HepG2 (cell line): Measurements from ENCODE around the gene CACNG7. TPM values are rescaled to one million over a fixed set of nuclear protein-coding genes. Genes with fewer than 3 reads are reported as not detected.
A peak's percentile ranks its signal among the peaks of the same experiment; 100 is the strongest.

ENCODE experiments used
- ADNP ChIP-seq: sonication (generic); formaldehyde crosslinking; IDR thresholded peaks from 2 replicates; pipeline ENCODE4 v1.4.0; 2020; ENCODE audit warnings: missing genetic modification reagents
- AGO1 ChIP-seq: fragments of 200-400 bp; formaldehyde crosslinking; IDR thresholded peaks from 2 replicates; pipeline ENCODE4 v1.6.1; 2017; ENCODE audit warnings: mild to moderate bottlenecking, low read depth, low read length, moderate library complexity; ENCODE audit not compliant: poor library complexity, severe bottlenecking
- E2F5 ChIP-seq: sonication (generic); formaldehyde crosslinking; conservative IDR thresholded peaks from 2 replicates; pipeline ENCODE4 v1.4.0; 2020; ENCODE audit warnings: missing genetic modification reagents
- ETS1 ChIP-seq: sonication (generic); formaldehyde crosslinking; IDR thresholded peaks from 2 replicates; pipeline ENCODE4 v1.4.0; 2020; ENCODE audit warnings: missing genetic modification reagents
- FOXA3 ChIP-seq: IDR thresholded peaks from 2 replicates; pipeline ENCODE4 v1.6.1; 2016; ENCODE audit warnings: missing genetic modification reagents, missing compliant biosample characterization
- FOXJ3 ChIP-seq: sonication (generic); formaldehyde crosslinking; IDR thresholded peaks from 2 replicates; pipeline ENCODE4 v1.4.0; 2020; ENCODE audit warnings: missing genetic modification reagents, mild to moderate bottlenecking, borderline replicate concordance
- MED8 ChIP-seq: sonication (generic); formaldehyde crosslinking; IDR thresholded peaks from 2 replicates; pipeline ENCODE4 v1.8.1; 2023; ENCODE audit warnings: mild to moderate bottlenecking, missing genetic modification reagents; ENCODE audit not compliant: insufficient replicate concordance
- NPAS2 ChIP-seq: sonication (generic); formaldehyde crosslinking; IDR thresholded peaks from 2 replicates; pipeline ENCODE4 v1.8.0; 2022; ENCODE audit warnings: mild to moderate bottlenecking, missing genetic modification reagents, borderline replicate concordance
- NRL ChIP-seq: sonication (generic); formaldehyde crosslinking; IDR thresholded peaks from 2 replicates; pipeline ENCODE4 v1.5.0; 2020; ENCODE audit warnings: missing genetic modification reagents, mild to moderate bottlenecking, moderate library complexity, borderline replicate concordance
- ONECUT2 ChIP-seq: sonication (generic); formaldehyde crosslinking; IDR thresholded peaks from 2 replicates; pipeline ENCODE4 v1.4.0; 2020; ENCODE audit warnings: missing genetic modification reagents
- POLR2G ChIP-seq: fragments of 200-400 bp; formaldehyde crosslinking; IDR thresholded peaks from 2 replicates; pipeline ENCODE4 v1.6.1; 2018; ENCODE audit warnings: mild to moderate bottlenecking, low read depth, low read length, moderate library complexity
- RFX5 ChIP-seq: IDR thresholded peaks from 2 replicates; pipeline ENCODE4 v1.6.1; 2011; ENCODE audit warnings: low read depth, low read length, improper control_type of control experiment
- WIZ ChIP-seq: sonication (generic); formaldehyde crosslinking; IDR thresholded peaks from 2 replicates; pipeline ENCODE4 v1.5.1; 2020; ENCODE audit warnings: mild to moderate bottlenecking, missing genetic modification reagents
- ZNF207 ChIP-seq: fragments of 450-650 bp; IDR thresholded peaks from 2 replicates; pipeline ENCODE4 v1.6.1; 2016; ENCODE audit warnings: antibody characterized with exemption, borderline replicate concordance
- ZNF232 ChIP-seq: sonication (generic); formaldehyde crosslinking; IDR thresholded peaks from 2 replicates; pipeline ENCODE4 v1.4.0; 2020; ENCODE audit warnings: missing genetic modification reagents, borderline replicate concordance
- ZNF24 ChIP-seq: fragments of 450-650 bp; IDR thresholded peaks from 2 replicates; pipeline ENCODE4 v1.6.1; 2017; ENCODE audit warnings: antibody characterized with exemption, mild to moderate bottlenecking
- ZNF337 ChIP-seq: sonication (generic); formaldehyde crosslinking; IDR thresholded peaks from 2 replicates; pipeline ENCODE4 v1.5.1; 2020; ENCODE audit warnings: missing genetic modification reagents, low read depth, mild to moderate bottlenecking, borderline replicate concordance
- ZNF446 ChIP-seq: sonication (generic); formaldehyde crosslinking; IDR thresholded peaks from 2 replicates; pipeline ENCODE4 v1.5.0; 2020; ENCODE audit warnings: mild to moderate bottlenecking, missing genetic modification reagents
- ZNF451 ChIP-seq: sonication (generic); formaldehyde crosslinking; IDR thresholded peaks from 2 replicates; pipeline ENCODE4 v1.5.0; 2020; ENCODE audit warnings: mild to moderate bottlenecking, missing genetic modification reagents
- ZNF547 ChIP-seq: sonication (generic); formaldehyde crosslinking; IDR thresholded peaks from 2 replicates; pipeline ENCODE4 v1.5.1; 2020; ENCODE audit warnings: mild to moderate bottlenecking, missing genetic modification reagents
- ZNF552 ChIP-seq: sonication (generic); formaldehyde crosslinking; IDR thresholded peaks from 2 replicates; pipeline ENCODE4 v1.9.0; 2022; ENCODE audit warnings: missing genetic modification reagents, mild to moderate bottlenecking, borderline replicate concordance
- ZNF574 ChIP-seq: sonication (generic); formaldehyde crosslinking; IDR thresholded peaks from 2 replicates; pipeline ENCODE4 v1.4.0; 2020; ENCODE audit warnings: missing genetic modification reagents
- ZNF589 ChIP-seq: sonication (generic); formaldehyde crosslinking; conservative IDR thresholded peaks from 2 replicates; pipeline ENCODE4 v1.8.0; 2022; ENCODE audit warnings: mild to moderate bottlenecking, moderate library complexity, missing genetic modification reagents
- ZNF770 ChIP-seq: sonication (generic); formaldehyde crosslinking; IDR thresholded peaks from 2 replicates; pipeline ENCODE4 v1.5.0; 2020; ENCODE audit warnings: mild to moderate bottlenecking, missing genetic modification reagents
- ZSCAN21 ChIP-seq: sonication (generic); formaldehyde crosslinking; IDR thresholded peaks from 2 replicates; pipeline ENCODE4 v1.8.0; 2022; ENCODE audit warnings: mild to moderate bottlenecking, missing genetic modification reagents, moderate library complexity, borderline replicate concordance
- polyA plus RNA-seq, 8 experiments: library from polyadenylated mRNA; depleted of rRNA in 3 of 8; stranded (reverse) in 7 of 8; unstranded in 1 of 8; fragments of >200 nt; fragmentation: Illumina TruSeq in 4 of 8; extraction: Trizol in 4 of 8; gene quantifications; 2 replicates each; pipeline versions ENCODE4 v1.2.1 to v1.2.3, GENCODE V29; 2011 to 2016; ENCODE audit warnings: low read depth in 4 of 8, missing spikeins in 1 of 8, mixed read lengths in 1 of 8; ENCODE audit not compliant: insufficient read depth in 1 of 8
- total RNA-seq, 5 experiments: library from RNA; depleted of rRNA; stranded (reverse); fragments of >200 nt; fragmentation: Illumina TruSeq; extraction: Trizol; gene quantifications; 2 replicates each; pipeline ENCODE4 v1.2.3, GENCODE V29; 2016; ENCODE audit warnings: low read depth in 1 of 5

Gene CACNG7
- total and polyA plus RNA-seq, 2 of the 13 experiments (the other 11 are each of a cell fraction or from before 2014, with no cell fraction given) = not detected

GRCh38 chr19:53864308-53864836, 44.7 kb upstream of the CACNG7 start (continued):
- TF ChIP-seq ONECUT2 (CRISPR knock-in tag) = no peak
- TF ChIP-seq ZNF552 (CRISPR knock-in tag) = no peak
- TF ChIP-seq ZNF24 = peak; percentile 44; the same call in 1 of the 2 replicates
- peak; percentile 55; the same call in 1 of the 2 replicates for TF ChIP-seq ZNF770 (CRISPR knock-in tag)
- no peak for TF ChIP-seq WIZ (CRISPR knock-in tag)
- TF ChIP-seq AGO1 = no peak
- TF ChIP-seq ADNP (CRISPR knock-in tag) = no peak
- TF ChIP-seq ETS1 (CRISPR knock-in tag) = no peak
- peak; percentile 54; the same call in 1 of the 2 replicates for TF ChIP-seq ZNF589 (CRISPR knock-in tag)
- TF ChIP-seq FOXJ3 (CRISPR knock-in tag) = peak; percentile 93; the same call in 1 of the 2 replicates
- TF ChIP-seq ZNF451 = no peak
- TF ChIP-seq ZNF232 = no peak
- TF ChIP-seq E2F5 (CRISPR knock-in tag) = no peak
- TF ChIP-seq ZNF446 (CRISPR knock-in tag) = no peak
- no peak for TF ChIP-seq NPAS2 (CRISPR knock-in tag)
- peak; percentile 80 for TF ChIP-seq POLR2G
- TF ChIP-seq ZNF547 (CRISPR knock-in tag) = no peak
- TF ChIP-seq ZNF574 = peak; percentile 78
- no peak for TF ChIP-seq NRL (CRISPR knock-in tag)
- TF ChIP-seq FOXA3 = peak; percentile 99
- TF ChIP-seq MED8 (CRISPR knock-in tag) = peak; percentile 65
- TF ChIP-seq ZSCAN21 = peak; percentile 37; the same call in 1 of the 2 replicates
- TF ChIP-seq ZNF207 = no peak
- no peak for TF ChIP-seq RFX5
- TF ChIP-seq ZNF337 (CRISPR knock-in tag) = peak; percentile 59; the same call in 1 of the 2 replicates
